Upper lobe of left lung (tissue), 6 donors: ENCODE results near the gene BRMS1. TPM values are rescaled to one million over a fixed set of nuclear protein-coding genes. Genes with fewer than 3 reads are reported as not detected.

ENCODE experiments used
- ATAC-seq, 2 donors: fragments of 200-7000 bp; cut with Tn5 transposase; one replicate each; pipeline ENCODE4 v1.9.1; 2022; ENCODE audit warnings: mild to moderate bottlenecking in 2 of 2, moderate library complexity in 2 of 2; ENCODE audit not compliant: low FRiP score in 2 of 2
- DNase-seq, 2 donors: peaks; one replicate each; pipeline ENCODE4 v3.0.0-alpha.2; 2019 to 2020
- H3K27ac ChIP-seq, 4 donors: fragments of 200-600 bp; sonication (generic); one replicate each; pipeline ENCODE4 v1.5.1; 2016 to 2019
- H3K27me3 ChIP-seq, 4 donors: fragments of 200-600 bp; sonication (generic); one replicate each; pipeline ENCODE4 v1.5.1; 2017 to 2019
- H3K36me3 ChIP-seq, 4 donors: fragments of 200-600 bp; sonication (generic); one replicate each; pipeline ENCODE4 v1.5.1; 2016 to 2019
- H3K4me1 ChIP-seq, 4 donors: fragments of 200-600 bp; sonication (generic); one replicate each; pipeline ENCODE4 v1.5.1; 2018 to 2019
- H3K4me3 ChIP-seq, 4 donors: fragments of 200-600 bp; sonication (generic); one replicate each; pipeline ENCODE4 v1.5.1; 2017 to 2019; ENCODE audit warnings: mild to moderate bottlenecking in 2 of 4, moderate library complexity in 1 of 4
- H3K9me3 ChIP-seq, 4 donors: fragments of 200-600 bp; sonication (generic); one replicate each; pipeline ENCODE4 v1.5.1; 2018 to 2019
- CTCF ChIP-seq, 6 experiments: fragments of 450-650 bp in 4 of 6; fragments of 200-600 bp in 2 of 6; sonication (generic) in 2 of 6; IDR thresholded peaks; one replicate each; pipeline ENCODE4 v1.5.1; 2016 to 2019; ENCODE audit warnings: antibody characterized with exemption in 6 of 6
- EP300 ChIP-seq, 4 donors: sonication (generic); formaldehyde crosslinking; IDR thresholded peaks; one replicate each; pipeline ENCODE4 v1.5.1; 2017; ENCODE audit warnings: antibody characterized with exemption in 4 of 4, control low read depth in 2 of 4
- POLR2A ChIP-seq, 4 donors: fragments of 450-650 bp; IDR thresholded peaks; one replicate each; pipeline ENCODE4 v1.5.1; 2016 to 2017; ENCODE audit warnings: antibody characterized with exemption in 4 of 4, mild to moderate bottlenecking in 2 of 4
- POLR2AphosphoS5 ChIP-seq, 2 donors: sonication (generic); formaldehyde crosslinking; IDR thresholded peaks; one replicate each; pipeline ENCODE4 v1.5.1; 2017; ENCODE audit warnings: antibody characterized with exemption in 2 of 2
- WGBS, 2 donors: methylation state at CpG; one replicate each; pipeline ENCODE4 v1.1.5; 2017 to 2018; 5-methylcytosine and 5-hydroxymethylcytosine counted together
- total RNA-seq, 6 donors: library from RNA; depleted of rRNA in 4 of 6; stranded (reverse); fragments of >200 nt in 4 of 6; gene quantifications; one replicate each; pipeline versions ENCODE4 v1.1.0 to v1.2.1, GENCODE V29; 2016 to 2021
- donor health status: DM: no; HTN: no; CAD: no; lungs with moderate emphysema.
- donor health status: DM: no; HTN: yes; CAD: no; lungs with severe emphysema.

The BRMS1 gene, protein sequence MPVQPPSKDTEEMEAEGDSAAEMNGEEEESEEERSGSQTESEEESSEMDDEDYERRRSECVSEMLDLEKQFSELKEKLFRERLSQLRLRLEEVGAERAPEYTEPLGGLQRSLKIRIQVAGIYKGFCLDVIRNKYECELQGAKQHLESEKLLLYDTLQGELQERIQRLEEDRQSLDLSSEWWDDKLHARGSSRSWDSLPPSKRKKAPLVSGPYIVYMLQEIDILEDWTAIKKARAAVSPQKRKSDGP
- total RNA-seq, result 10 to 100 TPM; 34.8 to 63.8 (median 37.1) TPM

DNA sequence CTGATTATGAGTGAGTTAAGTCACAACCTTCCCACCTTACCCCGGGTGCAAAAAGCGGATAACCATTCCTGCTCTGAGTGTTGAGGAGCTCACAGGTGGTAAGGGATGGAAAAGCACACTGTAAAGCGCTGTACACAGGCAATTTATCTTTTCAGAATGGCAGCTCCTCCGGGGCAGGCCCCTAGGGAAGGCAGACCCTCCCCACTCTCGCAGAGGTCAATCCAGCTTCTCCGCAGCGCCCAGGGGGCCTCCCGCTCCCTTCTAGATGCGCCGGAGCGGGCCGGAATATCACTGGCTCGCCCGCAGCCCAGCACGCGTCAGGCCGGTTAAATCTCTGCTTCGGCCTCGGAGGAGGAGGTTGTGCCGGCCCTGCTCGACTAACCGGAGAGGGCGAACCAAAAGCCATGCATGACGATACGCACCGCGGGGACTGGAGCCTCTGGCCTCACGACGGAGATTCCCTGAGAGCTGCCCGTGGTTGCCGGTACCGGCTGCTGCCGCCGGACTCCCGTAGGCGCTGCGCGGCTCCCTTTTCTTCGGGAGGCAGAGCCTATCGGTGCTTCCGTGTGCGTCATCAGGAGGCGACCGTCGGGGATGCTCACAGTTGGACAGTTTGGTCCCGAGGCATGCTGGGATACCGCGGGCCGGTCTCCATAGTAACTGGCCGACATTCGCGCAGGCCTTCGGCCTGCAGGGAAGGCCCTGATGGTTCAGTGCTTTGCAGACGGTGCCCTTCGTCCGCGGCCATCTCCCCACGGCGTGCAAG is at the start of gene BRMS1:
Gene BRMS1, minus strand, starts transcription at position 555 of the 766 bp plus-strand sequence. CDS start 2,870 bp downstream, outside the sequence.
- Histone ChIP-seq H3K4me3 (peak within 1 kb of the TSS; percentile 74 to 98 (median 86)), H3K9me3 (no peaks in the 10 kb centered on the region), H3K27me3 (no peaks in the 10 kb centered on the region), H3K4me1 (peaks cover 36 to 48% (median 46%) of the 10 kb centered on the region in 4 donors), H3K36me3 (peaks cover 19 to 32% (median 28%) of the 10 kb centered on the region in 4 donors), H3K27ac (peak within 1 kb of the TSS; percentile 88 to 89 (median 89))
- peak in 3 of 4 donors; percentile 73 to 93 (median 87) for TF ChIP-seq POLR2A (IDR thresholded peaks at IDR 0.05)
- peak in 1 of 4 donors; percentile 37 for TF ChIP-seq EP300 (IDR thresholded peaks at IDR 0.05)
- peak in 4 of 6 experiments; percentile 54 to 68 (median 64) for TF ChIP-seq CTCF (IDR thresholded peaks at IDR 0.05)
- peak; percentile 94 to 96 for TF ChIP-seq POLR2AphosphoS5 (IDR thresholded peaks at IDR 0.05)
- DNase-seq (peak; percentile 92 to 99), ATAC-seq (peak; percentile 94 to 95)
- 2 to 3% methylated on average over 3 to 23 of the region's 59 CpGs for WGBS, 2 donors

DNA sequence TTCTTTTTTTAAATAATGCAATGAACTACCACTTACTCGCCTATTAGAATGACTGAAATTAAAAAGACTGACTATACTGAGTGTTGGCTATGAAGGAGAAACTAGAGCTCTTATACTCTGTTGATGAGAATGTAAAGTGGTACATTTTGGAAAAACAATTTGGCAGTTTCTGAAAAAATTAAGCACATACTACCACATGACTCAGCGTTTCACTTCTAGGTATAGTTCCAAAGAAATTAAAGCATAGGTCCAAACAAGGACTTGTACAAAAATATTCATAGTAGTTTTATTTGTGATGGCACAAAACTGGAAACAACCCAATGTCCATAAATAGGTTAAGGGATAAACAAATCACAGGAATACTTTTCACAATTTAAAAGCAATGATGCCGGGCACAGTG is 49.0 kb upstream of the BRMS1 start:
- Histone ChIP-seq H3K4me1 (no peaks in the 10 kb centered on the region), H3K36me3 (no peaks in the 10 kb centered on the region), H3K27me3 (peaks cover 0 to under 1% (median 0%) of the 10 kb centered on the region in 4 donors), H3K4me3 (no peak overlapping the region), H3K27ac (no peak overlapping the region), H3K9me3 (no peaks in the 10 kb centered on the region)
- WGBS, 2 donors, result 74 to 78% methylated on average over 3 of the region's 3 CpGs
- no peak for DNase-seq
- no peak for ATAC-seq
- TF ChIP-seq POLR2AphosphoS5 (IDR thresholded peaks at IDR 0.05), result no peak
- TF ChIP-seq CTCF (IDR thresholded peaks at IDR 0.05), result no peak
- TF ChIP-seq POLR2A (IDR thresholded peaks at IDR 0.05), result no peak
- no peak for TF ChIP-seq EP300 (IDR thresholded peaks at IDR 0.05)

DNA sequence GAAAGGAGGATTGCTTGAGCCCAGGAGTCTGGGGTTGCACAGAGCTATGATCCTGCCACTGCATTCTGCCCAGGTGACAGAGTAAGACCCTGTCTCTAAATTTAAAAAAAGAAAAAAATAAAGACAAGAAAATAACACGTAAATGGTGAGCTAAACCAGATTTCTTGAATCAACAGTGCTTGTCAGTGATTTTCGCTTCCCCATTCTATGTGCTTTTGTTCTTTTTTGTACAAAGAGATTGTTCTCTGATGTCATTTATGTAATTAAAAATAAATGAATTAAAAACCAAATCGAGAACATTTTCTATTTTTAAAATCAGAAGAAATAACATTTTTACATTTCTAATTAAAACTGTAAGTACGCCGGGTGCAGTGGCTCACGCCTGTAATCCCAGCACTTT is 46.4 kb upstream of the BRMS1 start:
- Histone ChIP-seq H3K27me3 (peaks cover 0 to 2% (median 0%) of the 10 kb centered on the region in 4 donors), H3K27ac (no peak overlapping the region), H3K9me3 (no peaks in the 10 kb centered on the region), H3K4me1 (peaks cover 0 to 5% (median 2%) of the 10 kb centered on the region in 4 donors), H3K4me3 (no peak overlapping the region), H3K36me3 (no peaks in the 10 kb centered on the region)
- WGBS, 2 donors, result 69 to 81% methylated on average over 6 of the region's 6 CpGs
- TF ChIP-seq CTCF (IDR thresholded peaks at IDR 0.05) (no peak), POLR2AphosphoS5 (IDR thresholded peaks at IDR 0.05) (no peak), POLR2A (IDR thresholded peaks at IDR 0.05) (no peak), EP300 (IDR thresholded peaks at IDR 0.05) (no peak)
- DNase-seq, result no peak
- no peak for ATAC-seq

GRCh38 chr11:66388780-66389386 is 44.0 kb upstream of the BRMS1 start:
- peak; percentile 62 to 71 for ATAC-seq
- 30 to 33% methylated on average over 8 of the region's 8 CpGs for WGBS, 2 donors
- TF ChIP-seq CTCF (IDR thresholded peaks at IDR 0.05), result peak; percentile 39 to 59 (median 55)
- TF ChIP-seq EP300 (IDR thresholded peaks at IDR 0.05), result no peak

More at GRCh38 chr11:66388780-66389386, 44.0 kb upstream of the BRMS1 start:
- H3K27me3 ChIP-seq, result peaks cover 0 to 2% (median 0%) of the 10 kb centered on the region in 4 donors
- peaks cover 3 to 12% (median 6%) of the 10 kb centered on the region in 4 donors for H3K4me1 ChIP-seq
- H3K27ac ChIP-seq, result no peak overlapping the region
- no peaks in the 10 kb centered on the region for H3K9me3 ChIP-seq
- peak in 1 of 2 donors; percentile 73 for DNase-seq
- no peaks in the 10 kb centered on the region for H3K36me3 ChIP-seq
- no peak overlapping the region for H3K4me3 ChIP-seq
